Naive thymus-derived CD4-positive, alpha-beta T cell (primary cell): ENCODE data around the gene LOXL3. TPM values are rescaled to one million over a fixed set of nuclear protein-coding genes. Genes with fewer than 3 reads are reported as not detected.
A peak's percentile ranks its signal among the peaks of the same experiment; 100 is the strongest.

Experiments used
- ATAC-seq: fragments of 150-1000 bp; cut with Tn5 transposase; 2 replicates; pipeline ENCODE4 v1.10.0; 2021; ENCODE audit warnings: mild to moderate bottlenecking, moderate library complexity
- CTCF ChIA-PET: fragments of 350-600 bp; sonication (Branson Sonifier 250); formaldehyde crosslinking; loops from one replicate; lab custom pipeline; 2021; ENCODE audit warnings: antibody characterized with exemption; lab: Charles Lee
- POLR2A ChIA-PET: fragments of 350-600 bp; sonication (Branson Sonifier 250); formaldehyde crosslinking; loops from one replicate; lab custom pipeline; 2021; ENCODE audit warnings: antibody characterized with exemption, inconsistent platforms; lab: Charles Lee
- DNase-seq, 9 donors: peaks; one replicate each; pipeline versions ENCODE4 v3.0.0 to v3.0.0-alpha.2; 2020 to 2022; ENCODE audit warnings: mixed read lengths in 1 of 9
- H3K27ac ChIP-seq: one replicate; pipeline ENCODE4 v1.7.0; 2013; ENCODE audit warnings: mild to moderate bottlenecking, low read depth, low read length, moderate library complexity
- H3K27me3 ChIP-seq, 2 donors: one replicate each; pipeline ENCODE4 v1.7.0; 2013; ENCODE audit warnings: low read length in 2 of 2, mild to moderate bottlenecking in 2 of 2, moderate library complexity in 2 of 2; ENCODE audit not compliant: control insufficient read depth in 2 of 2, insufficient read depth in 2 of 2
- H3K36me3 ChIP-seq, 3 experiments: 1 replicate in 2 of 3; 2 replicates in 1 of 3; pipeline ENCODE4 v1.7.0; 2013; ENCODE audit warnings: low read length in 3 of 3, mild to moderate bottlenecking in 3 of 3, moderate library complexity in 1 of 3; ENCODE audit not compliant: insufficient read depth in 3 of 3, control insufficient read depth in 2 of 3
- H3K4me1 ChIP-seq, 2 donors: one replicate each; pipeline ENCODE4 v1.7.0; 2013; ENCODE audit warnings: low read length in 2 of 2, mild to moderate bottlenecking in 2 of 2, moderate library complexity in 1 of 2; ENCODE audit not compliant: control insufficient read depth in 2 of 2, insufficient read depth in 2 of 2
- H3K4me3 ChIP-seq: 2 replicates; pipeline ENCODE4 v1.7.0; 2013; ENCODE audit warnings: mild to moderate bottlenecking, low read length
- H3K9me3 ChIP-seq, 3 experiments: 1 replicate in 2 of 3; 2 replicates in 1 of 3; pipeline ENCODE4 v1.7.0; 2013; ENCODE audit warnings: low read length in 3 of 3; ENCODE audit not compliant: control insufficient read depth in 2 of 3
- H3K27ac Mint-ChIP-seq, 9 donors: one replicate each; pipeline ENCODE4 v1.8.0; 2020 to 2022; ENCODE audit warnings: mixed read lengths in 9 of 9, mild to moderate bottlenecking in 8 of 9, moderate library complexity in 5 of 9, inconsistent platforms in 2 of 9
- H3K27me3 Mint-ChIP-seq, 5 donors: one replicate each; pipeline ENCODE4 v1.8.0; 2021 to 2022; ENCODE audit warnings: mixed read lengths in 5 of 5, mild to moderate bottlenecking in 1 of 5
- H3K36me3 Mint-ChIP-seq, 5 donors: one replicate each; pipeline ENCODE4 v1.8.0; 2020 to 2022; ENCODE audit warnings: mixed read lengths in 5 of 5, mild to moderate bottlenecking in 3 of 5, inconsistent platforms in 1 of 5
- H3K4me1 Mint-ChIP-seq, 7 donors: one replicate each; pipeline ENCODE4 v1.8.0; 2020 to 2022; ENCODE audit warnings: mixed read lengths in 7 of 7, mild to moderate bottlenecking in 3 of 7, inconsistent platforms in 1 of 7
- H3K4me3 Mint-ChIP-seq, 10 donors: one replicate each; pipeline ENCODE4 v1.8.0; 2020 to 2022; ENCODE audit warnings: mild to moderate bottlenecking in 10 of 10, mixed read lengths in 10 of 10, moderate library complexity in 6 of 10, inconsistent platforms in 2 of 10
- H3K9me3 Mint-ChIP-seq, 11 donors: one replicate each; pipeline ENCODE4 v1.8.0; 2020 to 2022; ENCODE audit warnings: mixed read lengths in 11 of 11, mild to moderate bottlenecking in 4 of 11, inconsistent platforms in 1 of 11, moderate library complexity in 1 of 11
- intact Hi-C, 2 donors: fragments of 100-400 bp; cut with micrococcal nuclease; formaldehyde crosslinking; loops; one replicate each; pipeline ENCODE4 v1.15.1; 2023
- polyA plus RNA-seq, 2 donors: library from polyadenylated mRNA; unstranded; fragments of 300-500 nt; fragmentation: Illumina TruSeq; gene quantifications; one replicate each; pipeline ENCODE4 v1.2.3, GENCODE V29; 2021
- total RNA-seq, 6 experiments: library from RNA in 5 of 6; stranded (reverse) in 5 of 6; gene quantifications; 1 replicate in 5 of 6; 2 replicates in 1 of 6; pipeline ENCODE4 v1.2.3 and lab custom pipeline; 2021 to 2026

Gene LOXL3
- total and polyA plus RNA-seq, 7 experiments from 2014 or later: 0.17 to 6.9 (median 0.66) TPM; not detected in 1

GRCh38 chr2:74583504-74583903 is 29.8 kb upstream of the LOXL3 start:
- peaks cover 0 to 12% (median 4%) of the 10 kb centered on the region in 5 donors for H3K27me3 Mint-ChIP-seq
- H3K4me1 Mint-ChIP-seq: peaks cover 8 to 36% (median 15%) of the 10 kb centered on the region in 7 donors
- H3K36me3 ChIP-seq: no peaks in the 10 kb centered on the region
- DNase-seq (no peak), ATAC-seq (no peak)
- no peak overlapping the region for H3K4me3 Mint-ChIP-seq
- ChIA-PET CTCF (interaction anchor here (1.3 kb wide), 1 partner anchor 8 kb away, joined by 5 read pairs; no protein-coding TSS in a partner anchor), POLR2A (no interaction called here)
- peak overlapping the region in 1 of 9 donors; percentile 11 for H3K27ac Mint-ChIP-seq
- H3K36me3 Mint-ChIP-seq: peaks cover 0 to 1% (median 0%) of the 10 kb centered on the region in 5 donors
- H3K27me3 ChIP-seq: no peaks in the 10 kb centered on the region
- no peak overlapping the region for H3K4me3 ChIP-seq
- H3K27ac ChIP-seq: no peak overlapping the region
- H3K4me1 ChIP-seq: no peaks in the 10 kb centered on the region
- intact Hi-C loops: no loop called here
- no peaks in the 10 kb centered on the region for H3K9me3 ChIP-seq
- no peaks in the 10 kb centered on the region for H3K9me3 Mint-ChIP-seq

- Histone ChIP-seq H3K4me1 (no peaks in the 10 kb centered on the region), H3K4me3 (no peak overlapping the region), H3K27ac (no peak overlapping the region), H3K9me3 (no peaks in the 10 kb centered on the region), H3K36me3 (no peaks in the 10 kb centered on the region), H3K27me3 (no peaks in the 10 kb centered on the region)
- POLR2A ChIA-PET: interaction anchor here (1.1 kb wide), 1 partner anchor 100 kb away, joined by 3 read pairs; no protein-coding TSS in a partner anchor
- H3K4me3 Mint-ChIP-seq: no peak overlapping the region
- H3K27ac Mint-ChIP-seq: no peak overlapping the region
- ATAC-seq (no peak), DNase-seq (no peak)
- H3K4me1 Mint-ChIP-seq: peaks cover 13 to 42% (median 15%) of the 10 kb centered on the region in 7 donors
- intact Hi-C loops: no loop called here
- no peaks in the 10 kb centered on the region for H3K9me3 Mint-ChIP-seq
- peaks cover 0 to 16% (median 4%) of the 10 kb centered on the region in 5 donors for H3K27me3 Mint-ChIP-seq
- CTCF ChIA-PET: interaction anchor here (1.3 kb wide), 1 partner anchor 9 kb away, joined by 5 read pairs; no protein-coding TSS in a partner anchor
- peaks cover 0 to 1% (median 0%) of the 10 kb centered on the region in 5 donors for H3K36me3 Mint-ChIP-seq
Measured at GRCh38 chr2:74582184-74582583, 28.4 kb upstream of the LOXL3 start.

- CTCF ChIA-PET: no interaction called here
- H3K4me1 ChIP-seq: no peaks in the 10 kb centered on the region
- no peak overlapping the region for H3K4me3 Mint-ChIP-seq
Measured at GRCh38 chr2:74581463-74581862, 27.7 kb upstream of the LOXL3 start.

GRCh38 chr2:74578408-74578807 is 24.7 kb upstream of the LOXL3 start:
- Mint-ChIP-seq H3K4me1 (peaks cover 15 to 43% (median 16%) of the 10 kb centered on the region in 7 donors), H3K36me3 (peaks cover 0 to 11% (median 0%) of the 10 kb centered on the region in 5 donors), H3K4me3 (no peak overlapping the region), H3K9me3 (peaks cover 0 to 14% (median 0%) of the 10 kb centered on the region in 11 donors), H3K27me3 (peaks cover 0 to 22% (median 4%) of the 10 kb centered on the region in 5 donors), H3K27ac (no peak overlapping the region)
- Histone ChIP-seq H3K27me3 (no peaks in the 10 kb centered on the region), H3K9me3 (no peaks in the 10 kb centered on the region), H3K36me3 (no peaks in the 10 kb centered on the region), H3K4me3 (no peak overlapping the region), H3K4me1 (peaks cover 0 to 12% of the 10 kb centered on the region in 2 donors), H3K27ac (no peak overlapping the region)
- DNase-seq (no peak), ATAC-seq (no peak)
- ChIA-PET POLR2A (no interaction called here), CTCF (interaction anchor here (4.4 kb wide), 1 partner anchor 10 kb away, joined by 17 read pairs; no protein-coding TSS in a partner anchor)
- intact Hi-C loops: no loop called here

More at GRCh38 chr2:74581463-74581862, 27.7 kb upstream of the LOXL3 start:
- Mint-ChIP-seq H3K9me3 (no peaks in the 10 kb centered on the region), H3K4me1 (peaks cover 13 to 47% (median 15%) of the 10 kb centered on the region in 7 donors), H3K36me3 (peaks cover 0 to 1% (median 0%) of the 10 kb centered on the region in 5 donors), H3K27ac (no peak overlapping the region), H3K27me3 (peaks cover 0 to 18% (median 4%) of the 10 kb centered on the region in 5 donors)
- Histone ChIP-seq H3K27me3 (no peaks in the 10 kb centered on the region), H3K9me3 (no peaks in the 10 kb centered on the region), H3K36me3 (no peaks in the 10 kb centered on the region), H3K4me3 (no peak overlapping the region), H3K27ac (no peak overlapping the region)
- no peak for DNase-seq
- ATAC-seq: no peak
- intact Hi-C loops: no loop called here
- POLR2A ChIA-PET: no interaction called here

GRCh38 chr2:74577448-74577847 is 23.7 kb upstream of the LOXL3 start:
- Mint-ChIP-seq H3K27ac (peak overlapping the region in 1 of 9 donors; percentile 1), H3K4me3 (no peak overlapping the region), H3K36me3 (peaks cover 0 to 11% (median 0%) of the 10 kb centered on the region in 5 donors), H3K27me3 (peaks cover 0 to 22% (median 4%) of the 10 kb centered on the region in 5 donors), H3K9me3 (peaks cover 0 to 14% (median 0%) of the 10 kb centered on the region in 11 donors), H3K4me1 (peaks cover 16 to 41% (median 17%) of the 10 kb centered on the region in 7 donors)
- ATAC-seq (peak; percentile 54), DNase-seq (no peak)
- Histone ChIP-seq H3K36me3 (no peaks in the 10 kb centered on the region), H3K4me1 (peaks cover 0 to 13% of the 10 kb centered on the region in 2 donors), H3K27ac (no peak overlapping the region), H3K27me3 (no peaks in the 10 kb centered on the region), H3K9me3 (no peaks in the 10 kb centered on the region), H3K4me3 (no peak overlapping the region)
- POLR2A ChIA-PET: interaction anchor here (1.3 kb wide), 1 partner anchor 9 kb away, joined by 4 read pairs; no protein-coding TSS in a partner anchor
- intact Hi-C loops: no loop called here
- CTCF ChIA-PET: interaction anchor here (4.4 kb wide), 1 partner anchor 11 kb away, joined by 17 read pairs; no protein-coding TSS in a partner anchor

- H3K9me3 Mint-ChIP-seq: peaks cover 0 to 14% (median 0%) of the 10 kb centered on the region in 11 donors
- intact Hi-C loops: no loop called here
- Histone ChIP-seq H3K9me3 (no peaks in the 10 kb centered on the region), H3K27me3 (no peaks in the 10 kb centered on the region), H3K4me3 (no peak overlapping the region), H3K36me3 (no peaks in the 10 kb centered on the region), H3K27ac (no peak overlapping the region), H3K4me1 (peaks cover 0 to 13% of the 10 kb centered on the region in 2 donors)
- DNase-seq (no peak), ATAC-seq (peak; percentile 74)
- peak overlapping the region in 1 of 9 donors; percentile 61 for H3K27ac Mint-ChIP-seq
- peaks cover 0 to 11% (median 0%) of the 10 kb centered on the region in 5 donors for H3K36me3 Mint-ChIP-seq
- peaks cover 16 to 41% (median 17%) of the 10 kb centered on the region in 7 donors for H3K4me1 Mint-ChIP-seq
- peaks cover 0 to 22% (median 4%) of the 10 kb centered on the region in 5 donors for H3K27me3 Mint-ChIP-seq
- ChIA-PET POLR2A (interaction anchor here (0.6 to 1.3 kb wide), 2 partner anchors 10 to 185 kb away, joined by 4 read pairs; no protein-coding TSS in a partner anchor), CTCF (interaction anchor here (1.3 to 4.4 kb wide), 2 partner anchors 9 to 12 kb away, joined by 4 to 17 read pairs; no protein-coding TSS in a partner anchor)
- no peak overlapping the region for H3K4me3 Mint-ChIP-seq
Measured at GRCh38 chr2:74576863-74577229, 23.1 kb upstream of the LOXL3 start.
